DMS79 treated with DMSO at 0.1 percent for 48 hours (cell line): ENCODE data around the gene MAPK10.
"Not testable (repeated sequence)": the region's sequence is repeated elsewhere in the genome, so short reads cannot be mapped to it uniquely, and the experiment has no call there.

ENCODE experiments used
- DNase-seq: peaks from one replicate; lab custom pipeline; 2025; lab: John Stamatoyannopoulos, UW

MAPK10 gene

GRCh38 chr4:86338989-86339388 is 20.9 kb downstream of the MAPK10 start:
- no peak for DNase-seq

- no peak for DNase-seq
Measured at GRCh38 chr4:86338521-86338920, 21.3 kb downstream of the MAPK10 start.

GRCh38 chr4:86334020-86334750 is 25.7 kb downstream of the MAPK10 start:
- DNase-seq, result no peak

DNA sequence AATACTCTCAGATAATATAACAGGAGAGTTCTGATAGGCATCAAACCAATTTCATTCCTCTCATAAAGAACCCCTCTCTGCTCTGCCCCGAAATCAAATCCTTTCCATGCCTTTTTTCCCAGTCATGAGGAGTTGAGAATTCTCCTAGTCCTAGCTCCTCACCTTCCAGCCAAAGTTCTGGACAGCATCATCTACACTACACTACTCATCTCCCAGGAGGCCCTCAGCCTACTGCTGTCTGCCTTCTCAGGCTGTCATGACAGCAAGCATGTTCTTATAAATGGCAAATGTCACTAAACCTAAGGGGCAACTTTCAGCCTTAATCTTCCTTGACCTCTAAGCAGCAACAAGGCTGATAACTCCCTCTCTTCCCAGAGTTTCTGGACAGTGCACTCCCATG is 26.6 kb downstream of the MAPK10 start:
- no peak for DNase-seq

GRCh38 chr4:86330961-86331742 is 28.7 kb downstream of the MAPK10 start:
- DNase-seq, result no peak

GRCh38 chr4:86330411-86330810 is 29.4 kb downstream of the MAPK10 start:
- DNase-seq, result not testable (repeated sequence)

- no peak for DNase-seq
Measured at GRCh38 chr4:86329431-86329830, 30.4 kb downstream of the MAPK10 start.

DNA sequence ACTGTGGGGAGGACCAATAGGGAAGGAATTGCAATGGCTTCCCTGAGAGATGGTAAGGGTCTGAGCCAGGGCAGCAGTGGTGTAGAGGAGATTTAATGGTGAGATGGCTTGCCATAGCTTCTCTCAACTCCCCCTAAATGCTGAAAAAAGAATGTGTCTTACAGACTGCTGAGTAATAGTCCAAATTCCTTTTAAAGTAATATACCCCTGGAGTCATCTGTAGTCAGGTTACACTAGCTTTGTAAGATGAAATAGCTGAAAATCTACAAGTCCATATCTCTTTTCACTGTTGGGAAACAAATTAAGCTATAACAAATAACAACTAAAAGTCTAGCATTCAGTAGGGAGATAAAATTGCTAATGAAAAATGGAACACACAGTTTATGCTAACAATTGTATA is 33.5 kb downstream of the MAPK10 start:
- DNase-seq, result no peak

DNA sequence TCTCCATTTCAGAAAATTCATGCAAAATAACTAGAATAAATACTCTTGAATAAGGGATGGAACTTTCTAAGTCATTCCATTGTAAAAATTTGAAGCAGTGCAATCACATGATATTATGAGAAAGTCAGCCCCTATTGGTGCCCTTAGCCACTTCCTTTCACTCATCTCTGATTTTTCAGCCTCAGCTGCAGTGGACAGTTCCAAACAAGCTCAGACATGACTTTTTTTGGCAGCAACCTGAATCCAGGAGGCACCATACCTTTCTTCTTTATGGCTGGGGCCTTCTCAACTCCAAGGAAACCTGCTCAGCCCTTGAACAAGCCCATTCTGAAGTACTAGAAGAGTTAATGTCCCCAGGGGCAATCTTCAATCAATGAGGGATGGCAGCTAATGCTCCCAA is 40.5 kb downstream of the MAPK10 start:
- peak; percentile 37 for DNase-seq

DNA sequence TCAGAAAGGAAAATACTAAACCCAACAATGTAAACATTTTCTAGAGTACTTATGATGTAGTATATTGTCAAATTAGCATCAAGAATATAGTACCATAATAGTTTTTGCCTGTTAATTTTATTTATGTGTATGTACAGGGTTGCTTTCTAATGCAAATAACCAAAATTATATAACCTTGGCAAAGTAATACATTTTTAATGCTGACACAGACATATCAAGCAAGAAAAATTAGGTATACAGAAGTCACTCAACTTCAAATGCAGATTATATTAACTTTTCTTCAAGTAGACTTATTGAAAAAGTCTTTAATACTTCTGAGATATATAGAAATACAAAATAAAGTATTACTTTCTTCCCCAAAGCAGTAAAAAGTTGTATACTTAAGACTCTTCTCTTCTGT is 44.3 kb downstream of the MAPK10 start:
- no peak for DNase-seq

DNA sequence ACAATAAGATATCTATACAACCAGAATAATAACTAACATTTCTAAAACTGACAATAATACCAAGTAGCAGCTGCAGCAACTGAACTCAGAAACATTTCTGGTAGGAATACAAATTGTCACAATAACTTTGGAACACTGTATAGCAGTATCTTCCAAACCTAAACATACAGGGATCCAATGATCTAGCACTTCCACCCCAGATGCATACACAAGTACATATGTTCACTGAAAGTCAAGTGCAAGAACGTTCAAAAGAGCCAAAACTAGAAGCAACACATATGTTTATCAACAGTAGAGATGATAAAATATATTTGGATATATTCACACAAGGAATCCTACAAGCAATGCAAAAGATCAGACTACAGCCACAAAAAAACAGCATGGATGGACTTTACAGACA is 46.2 kb downstream of the MAPK10 start:
- no peak for DNase-seq

DNA sequence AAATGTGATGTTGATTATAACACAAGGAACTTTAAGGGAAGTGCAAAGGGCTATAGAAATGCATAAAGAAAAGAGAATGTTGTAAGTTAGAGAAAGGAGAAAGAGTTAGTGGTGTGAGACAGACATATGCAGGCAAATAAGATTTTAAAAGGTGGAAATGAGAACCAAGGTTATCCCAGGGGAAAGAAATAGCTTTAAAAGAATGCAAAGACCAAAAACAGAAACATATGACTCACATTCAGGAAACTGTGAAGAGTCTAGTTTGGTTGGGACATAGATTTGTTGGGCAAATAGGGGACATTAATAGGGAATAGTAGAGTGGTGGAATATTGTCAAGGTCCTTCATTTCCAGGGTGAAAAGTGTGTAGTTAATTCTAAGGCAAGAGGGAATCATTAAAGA is 52.4 kb downstream of the MAPK10 start:
- DNase-seq, result no peak

GRCh38 chr4:86306816-86307215 is 53.0 kb downstream of the MAPK10 start:
- DNase-seq, result peak; percentile 87

- DNase-seq, result no peak
Measured at GRCh38 chr4:86302830-86303229, 57.0 kb downstream of the MAPK10 start.

DNA sequence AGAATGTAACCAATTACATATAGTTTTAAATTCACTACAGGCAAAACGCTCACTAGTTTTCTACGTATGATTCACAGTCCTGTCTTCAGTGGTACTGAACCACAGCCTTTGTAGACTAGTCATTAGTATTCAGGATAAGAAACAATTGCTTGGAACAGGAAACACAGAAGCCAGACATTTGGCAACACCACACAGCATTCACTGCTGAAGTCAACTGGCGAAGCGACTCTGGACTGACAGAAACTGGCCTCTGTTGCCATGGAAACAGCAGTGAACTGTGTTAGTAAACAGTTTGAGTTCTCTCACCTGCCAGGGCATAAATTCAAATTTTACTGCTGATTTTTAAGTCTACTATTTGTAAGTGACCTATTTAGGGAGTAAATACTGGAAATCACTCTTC is 57.6 kb downstream of the MAPK10 start:
- peak; percentile 69 for DNase-seq

DNA sequence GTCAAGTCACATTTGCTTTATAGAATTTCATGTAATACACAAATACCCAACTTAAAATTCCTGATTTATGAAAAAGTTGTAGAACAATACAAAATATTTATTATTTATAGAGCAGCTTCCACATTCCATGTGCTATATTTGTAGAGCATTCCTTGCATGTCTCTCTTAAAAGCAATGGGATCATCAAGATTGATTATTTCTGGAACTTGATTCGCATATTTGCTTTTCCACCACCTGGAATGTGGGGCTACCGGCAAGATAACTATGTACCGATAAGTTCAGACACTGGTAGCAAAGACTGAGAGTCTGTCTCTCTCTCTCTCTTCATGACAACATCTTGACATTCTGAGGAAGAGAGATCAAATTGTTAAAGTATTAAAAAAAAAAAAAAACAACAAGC is 59.3 kb downstream of the MAPK10 start:
- DNase-seq, result no peak

GRCh38 chr4:86296865-86297264 is 63.0 kb downstream of the MAPK10 start:
- no peak for DNase-seq

DNA sequence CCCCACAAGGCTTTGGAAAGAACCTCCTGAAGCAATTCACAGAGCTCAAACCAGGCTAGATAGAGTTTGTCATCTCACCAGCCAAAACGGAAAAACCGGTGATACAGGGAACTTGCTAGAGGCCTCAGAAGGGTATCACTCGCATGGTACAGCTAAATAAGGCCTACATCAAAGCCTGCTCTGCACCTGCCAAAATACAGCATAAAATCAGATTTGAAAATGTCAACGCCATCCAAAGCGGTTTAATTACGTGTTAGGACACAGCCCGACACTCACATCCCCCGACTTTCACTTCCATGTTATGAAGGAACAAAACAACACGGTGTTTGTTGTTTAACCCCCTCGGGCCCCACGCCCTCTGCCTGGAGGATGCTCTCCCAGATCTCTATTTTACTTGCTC is 65.0 kb downstream of the MAPK10 start:
- no peak for DNase-seq

GRCh38 chr4:86291180-86291579 is 68.7 kb downstream of the MAPK10 start:
- no peak for DNase-seq

GRCh38 chr4:86286726-86287125 is 73.1 kb downstream of the MAPK10 start:
- no peak for DNase-seq

DNA sequence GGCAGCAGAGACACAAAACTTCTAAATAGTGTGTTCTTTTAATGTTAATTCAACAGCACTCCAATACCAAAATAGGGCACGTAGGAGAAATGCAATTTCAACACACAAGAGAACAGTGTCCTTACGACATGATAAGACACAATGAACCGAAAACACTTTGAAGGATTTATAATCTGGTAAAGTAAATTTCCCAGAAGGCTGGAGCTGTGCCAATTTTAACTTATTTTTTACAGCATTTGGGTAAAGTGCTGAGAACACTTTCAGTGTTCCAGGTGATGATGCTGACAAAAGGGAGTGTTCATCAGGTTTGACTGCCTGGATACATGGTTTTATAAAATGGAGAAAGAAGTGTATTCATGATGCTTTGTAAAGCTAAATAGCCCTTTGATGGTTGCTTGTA is 76.5 kb downstream of the MAPK10 start:
- no peak for DNase-seq

DNA sequence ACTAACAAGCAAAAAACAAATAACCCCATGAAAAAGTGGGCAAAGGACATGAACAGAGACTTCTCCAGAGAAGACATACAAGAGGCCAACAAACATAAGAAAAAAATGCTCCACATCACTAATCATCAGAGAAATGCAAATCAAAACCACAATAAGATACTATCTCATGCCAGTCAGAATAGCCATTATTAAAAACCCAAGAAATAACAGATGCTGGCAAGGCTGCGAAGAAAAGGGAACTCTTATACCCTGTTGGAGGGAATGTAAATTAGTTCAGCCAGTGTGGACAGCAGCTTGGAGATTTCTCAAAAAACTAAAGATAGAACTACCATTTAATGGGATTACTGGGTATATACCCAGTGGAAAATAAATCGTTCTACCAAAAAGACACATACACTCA is 79.6 kb downstream of the MAPK10 start:
- no peak for DNase-seq

DNA sequence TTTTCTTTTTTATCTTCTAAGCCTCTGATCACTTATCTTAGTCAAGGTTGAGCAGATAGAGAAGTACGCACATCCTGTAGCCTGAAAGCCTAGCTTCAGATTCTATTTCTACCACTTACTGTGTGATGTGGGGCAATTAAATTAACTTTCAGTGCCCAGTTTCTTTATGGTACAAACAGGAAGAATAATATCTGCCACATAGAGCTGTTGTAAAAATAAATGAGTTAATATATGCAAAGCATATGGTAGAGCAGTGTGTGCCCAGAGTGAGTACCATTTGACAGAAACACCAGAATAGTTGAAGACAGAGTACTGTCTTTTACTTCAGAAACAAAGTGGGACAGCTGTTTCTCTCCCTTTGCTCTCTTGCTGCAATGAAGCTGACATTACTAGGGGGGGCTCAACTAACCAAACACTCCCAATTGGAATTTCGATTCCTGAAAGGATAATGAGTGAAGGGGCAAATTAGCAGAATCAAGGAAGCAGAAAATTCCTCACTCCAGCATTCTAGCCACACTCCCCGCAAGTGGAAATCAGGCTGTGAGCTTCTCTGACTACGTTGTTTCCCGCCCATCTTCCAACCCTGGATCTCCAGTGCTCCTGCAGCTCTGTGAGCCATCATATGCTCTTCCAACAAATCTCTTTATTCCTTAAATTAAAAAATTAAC is 80.4 kb downstream of the MAPK10 start:
- no peak for DNase-seq
